ENCODE data around the gene LNX2. TPM values are rescaled to one million over a fixed set of nuclear protein-coding genes. Genes with fewer than 3 reads are reported as not detected.
A peak's percentile ranks its signal among the peaks of the same experiment; 100 is the strongest.

The LNX2 gene
- total RNA-seq, 1 experiment from 2014 or later = 5.3 TPM

DNA sequence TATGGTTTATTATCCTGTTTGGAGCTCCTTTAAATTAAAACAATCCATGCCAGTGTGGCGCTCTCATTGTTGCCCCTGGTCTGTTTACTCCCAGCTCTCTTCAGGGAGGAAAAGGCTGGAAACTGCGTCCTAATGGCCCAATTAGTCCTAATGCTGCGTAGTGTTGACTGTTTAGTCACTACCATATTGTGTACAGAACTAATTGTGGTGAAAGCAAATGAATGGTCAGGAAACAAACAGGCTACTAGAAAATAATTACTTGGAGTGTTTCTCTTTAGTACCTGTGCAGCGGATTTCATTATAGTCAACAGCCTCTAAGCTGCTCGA is 115.5 kb downstream of the LNX2 start:
- DNase-seq (ENCODE audit: low read depth) = no peak

DNA sequence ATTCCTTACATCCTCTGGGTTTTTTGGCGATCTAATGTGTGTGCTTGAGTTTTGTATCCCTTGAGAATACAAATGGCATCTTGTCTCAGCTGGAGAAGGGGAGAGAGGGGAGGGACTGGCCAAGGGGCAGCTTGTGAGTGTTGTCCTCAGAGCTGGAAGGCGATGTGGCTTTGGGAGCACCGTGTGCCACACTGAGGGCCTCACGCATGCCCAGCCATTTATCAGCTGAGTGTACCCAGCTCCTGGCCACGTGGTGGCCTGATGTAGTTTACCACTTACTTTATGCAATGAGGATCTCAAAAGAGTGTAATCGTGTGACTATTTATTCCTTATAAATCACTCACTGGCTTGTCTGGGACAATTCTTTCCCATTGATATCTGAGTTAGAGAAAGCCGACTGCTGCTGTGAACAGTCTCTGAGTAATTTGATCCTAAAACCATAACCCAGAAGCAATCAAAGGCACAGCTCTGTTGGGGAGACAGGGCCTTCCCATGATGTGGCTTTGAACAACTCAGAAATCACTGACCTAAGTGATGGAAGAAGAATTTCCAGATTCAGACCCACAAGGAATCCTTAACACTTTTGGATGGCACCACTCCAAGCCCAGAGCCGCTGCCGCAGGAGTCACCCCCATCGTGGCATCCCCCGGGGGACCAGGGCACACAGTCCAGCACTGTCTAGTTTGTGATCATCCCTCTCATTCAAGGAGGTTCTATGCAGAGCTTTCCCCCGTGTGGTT is 116.0 kb downstream of the LNX2 start:
- peak; percentile 17 for DNase-seq (ENCODE audit: low read depth)

DNA sequence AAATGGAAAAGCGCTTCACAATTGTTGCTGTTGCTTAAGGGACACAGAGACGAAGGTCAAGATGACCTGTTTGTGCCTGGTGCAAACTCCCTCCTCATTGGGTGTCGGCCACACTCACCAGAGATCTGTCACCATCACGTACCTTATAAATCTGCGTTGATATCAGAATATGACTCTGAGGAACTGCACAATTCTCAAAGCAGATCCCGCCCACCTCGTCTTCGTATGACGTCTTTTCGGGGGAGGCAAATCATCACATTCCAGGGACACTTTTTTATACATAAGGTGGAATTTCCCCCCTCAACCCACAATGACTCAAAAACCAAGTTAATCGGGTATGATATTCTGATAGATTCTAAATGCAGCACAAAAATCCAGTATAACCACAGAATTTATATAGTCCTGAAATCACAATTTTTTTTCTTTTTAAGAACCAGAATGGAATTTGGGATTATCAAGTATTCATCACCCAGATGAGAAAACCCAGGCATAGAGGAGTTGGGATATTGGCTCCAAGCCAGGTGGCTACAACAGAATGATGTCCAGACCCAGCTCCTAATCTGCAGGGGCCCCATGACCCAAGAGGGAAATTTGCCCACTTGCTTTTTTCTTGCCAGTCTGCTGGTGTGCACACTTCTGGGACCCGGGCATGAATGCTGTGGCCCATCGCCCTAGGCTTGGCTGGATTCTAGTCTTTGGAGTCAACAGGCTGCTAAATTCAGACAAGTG is 119.4 kb downstream of the LNX2 start:
- no peak for DNase-seq (ENCODE audit: low read depth)

DNA sequence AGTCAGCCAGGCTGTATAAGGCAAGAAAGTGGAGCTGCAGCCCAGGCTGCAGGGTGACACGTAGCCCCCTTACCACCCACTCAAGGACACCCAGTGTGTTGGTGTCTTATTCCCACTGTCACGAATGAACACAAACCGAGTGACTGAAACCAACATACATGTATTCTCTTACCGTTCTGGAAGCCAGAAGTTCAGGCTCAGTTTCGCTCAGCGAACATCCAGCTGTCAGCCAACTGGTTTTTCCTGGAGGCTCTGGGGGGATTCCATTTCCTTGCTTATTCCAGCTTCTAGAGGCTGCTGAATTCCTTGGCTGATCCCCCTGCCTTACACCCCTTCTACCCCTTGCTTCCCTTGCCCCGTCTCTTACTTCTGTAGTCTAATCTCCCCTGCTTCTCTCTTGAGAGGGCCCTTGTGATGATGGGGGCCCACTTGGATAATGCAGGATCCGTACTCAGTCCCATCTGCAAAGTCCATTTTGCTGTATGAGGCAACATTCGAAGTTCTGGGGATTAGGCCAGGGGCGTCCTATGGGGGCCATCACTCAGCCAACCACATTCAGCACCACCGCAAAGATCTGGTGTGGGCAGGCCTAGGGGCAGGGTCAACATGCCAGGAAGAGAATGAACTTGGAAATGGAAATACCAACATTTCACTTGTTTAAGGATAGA is 122.6 kb downstream of the LNX2 start:
- no peak for DNase-seq (ENCODE audit: low read depth)

DNA sequence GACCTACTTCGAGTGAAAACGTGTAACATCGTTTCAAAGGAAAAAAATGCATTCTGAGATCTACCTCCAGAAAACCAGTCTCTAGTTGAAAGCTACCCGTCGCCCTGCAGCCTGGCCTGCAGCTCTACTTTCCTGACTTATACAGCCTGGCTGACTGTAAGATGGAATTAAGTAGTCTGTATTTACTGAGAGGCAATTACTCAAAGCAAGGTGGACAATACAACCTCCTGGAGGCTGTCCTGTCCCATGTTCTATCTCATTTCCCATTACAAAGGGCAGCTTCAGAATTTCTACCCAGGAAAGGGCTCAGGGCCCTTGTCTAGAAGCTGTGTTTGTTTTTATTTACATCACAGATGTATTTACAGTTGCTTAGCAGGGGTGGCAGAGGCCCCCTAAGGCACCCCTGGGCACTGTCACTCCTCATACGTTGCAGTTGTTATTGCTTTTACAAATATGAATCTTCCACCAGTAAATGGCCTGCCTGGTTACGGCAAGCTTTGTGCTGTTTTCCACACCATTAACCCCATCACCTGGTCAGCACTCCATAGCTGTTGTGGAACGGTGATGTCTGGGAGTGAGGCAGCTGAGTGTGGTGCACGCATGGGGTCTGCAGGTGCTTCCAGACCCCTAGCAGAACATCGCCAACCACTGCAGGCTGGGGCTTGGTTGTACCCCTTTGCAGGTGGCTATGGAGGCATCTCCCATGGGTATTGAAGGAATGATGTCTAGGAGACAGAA is 123.6 kb downstream of the LNX2 start:
- no peak for DNase-seq (ENCODE audit: low read depth)

DNA sequence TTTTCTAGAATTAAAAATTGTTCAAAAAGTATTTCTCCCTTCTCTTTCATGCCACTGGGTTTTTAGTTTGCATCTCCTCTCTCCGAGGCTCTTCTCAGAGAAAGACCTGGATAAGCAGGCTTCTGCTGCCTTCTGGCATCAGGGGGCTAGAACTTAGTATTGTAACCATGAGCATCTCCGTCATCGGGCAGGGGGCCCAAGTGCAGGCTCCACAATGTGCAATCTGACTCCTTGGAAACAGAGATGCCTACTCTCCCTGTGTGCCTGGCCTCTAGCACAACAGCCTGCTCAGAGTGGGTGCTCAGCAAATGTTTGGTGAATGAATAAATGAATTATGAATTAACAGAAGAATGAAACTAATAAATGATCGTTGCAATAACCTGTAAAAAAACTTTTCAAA is 124.3 kb downstream of the LNX2 start:
- DNase-seq (ENCODE audit: low read depth) = no peak

Other genes with a start within 250 kb of the LNX2 start
- gene GTF3A, start 195.9 kb downstream of the LNX2 start, total RNA-seq (2014; rRNA removed; shearing (Covaris generic)) = 168 and 185 TPM in 2 replicates
- 64.7 and 83.4 TPM in 2 replicates for gene MTIF3, start 170.0 kb downstream of the LNX2 start, total RNA-seq (2014; rRNA removed; shearing (Covaris generic))
- gene POLR1D, start 1.4 kb upstream of the LNX2 start, total RNA-seq (2014; rRNA removed; shearing (Covaris generic)) = 82.1 and 85.1 TPM in 2 replicates
- not detected in 2 replicates for gene GSX1, start 172.0 kb upstream of the LNX2 start, total RNA-seq (2014; rRNA removed; shearing (Covaris generic))